GM21360 (cell line): Measurements from ENCODE around the gene KRTAP5-10.
"Not testable (repeated sequence)": the region's sequence is repeated elsewhere in the genome, so short reads cannot be mapped to it uniquely, and the experiment has no call there.

ENCODE experiments used
- ATAC-seq: cut with Tn5 transposase; IDR thresholded peaks from one replicate; pipeline ENCODE4 v1.9.1; 2021; ENCODE audit warnings: mild to moderate bottlenecking, moderate library complexity; ENCODE audit not compliant: unreplicated experiment

KRTAP5-10 gene

GRCh38 chr11:71571101-71571850 is 5.9 kb downstream of the KRTAP5-10 start:
- ATAC-seq = not testable (repeated sequence)

- no peak for ATAC-seq
Measured at GRCh38 chr11:71572811-71573210, 7.4 kb downstream of the KRTAP5-10 start.

- ATAC-seq = no peak
Measured at GRCh38 chr11:71574418-71574817, 9.1 kb downstream of the KRTAP5-10 start.

- no peak for ATAC-seq
Measured at GRCh38 chr11:71575723-71576424, 10.5 kb downstream of the KRTAP5-10 start.

DNA sequence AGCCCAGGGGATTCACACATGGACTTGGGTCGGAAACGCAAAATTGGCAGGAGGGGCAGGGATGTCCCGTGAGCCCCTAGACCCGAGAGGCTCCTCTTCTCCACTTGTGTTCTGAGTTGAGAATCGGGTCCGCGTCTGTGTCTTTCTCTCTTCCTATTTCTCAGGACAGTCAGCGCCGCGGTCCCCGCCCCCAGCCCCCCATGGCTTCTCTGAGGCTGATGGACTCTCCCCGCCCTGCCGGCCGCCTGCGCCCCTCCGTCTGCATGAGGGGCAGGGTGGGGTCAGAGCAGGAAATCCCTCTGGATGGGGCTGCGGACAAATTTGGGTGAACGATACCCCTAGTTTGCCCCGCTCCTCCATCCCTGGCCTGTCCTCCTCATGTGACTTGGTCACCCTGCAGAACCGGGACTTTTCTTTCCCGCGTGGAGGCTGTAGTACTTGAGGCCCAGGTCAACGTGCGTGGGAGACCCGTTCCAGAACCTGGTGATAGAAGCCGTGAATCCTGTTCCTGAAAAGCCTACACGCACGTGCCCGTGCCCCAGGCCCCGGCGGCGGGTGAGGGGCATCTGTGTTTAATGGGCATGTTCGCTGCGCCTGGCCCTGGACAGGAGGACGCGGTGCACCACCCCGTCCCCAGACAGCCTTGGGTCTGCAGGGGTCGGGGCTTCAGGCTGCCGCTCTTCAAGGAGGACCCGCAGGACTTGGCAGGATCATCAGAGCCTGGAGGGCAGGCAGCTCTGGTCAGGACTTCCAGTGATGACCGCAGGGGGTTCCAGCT is 11.5 kb downstream of the KRTAP5-10 start:
- ATAC-seq = not testable (repeated sequence)

DNA sequence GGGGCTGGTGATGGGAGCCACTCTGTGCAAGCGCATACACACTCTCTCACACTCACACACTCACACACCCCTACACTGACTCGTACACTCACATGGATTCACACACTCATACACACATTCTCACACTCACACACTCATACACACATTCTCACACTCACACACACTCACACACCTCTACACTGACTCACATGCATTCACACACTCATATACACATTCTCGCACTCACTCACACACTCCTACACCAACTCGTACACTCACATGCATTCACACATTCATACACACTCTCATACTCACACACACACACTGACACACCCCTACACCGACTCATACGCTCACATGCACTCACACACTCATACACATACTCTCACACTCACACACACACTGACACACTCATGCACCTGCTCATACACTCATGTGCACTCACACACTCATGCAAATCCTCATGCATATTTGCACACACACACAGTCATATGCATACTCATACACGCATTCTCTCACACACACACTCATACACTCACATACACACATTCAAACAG is 12.2 kb downstream of the KRTAP5-10 start:
- ATAC-seq = no peak

GRCh38 chr11:71579513-71579912 is 14.2 kb downstream of the KRTAP5-10 start:
- not testable (repeated sequence) for ATAC-seq

GRCh38 chr11:71580057-71581003 is 15.0 kb downstream of the KRTAP5-10 start:
- no peak for ATAC-seq

DNA sequence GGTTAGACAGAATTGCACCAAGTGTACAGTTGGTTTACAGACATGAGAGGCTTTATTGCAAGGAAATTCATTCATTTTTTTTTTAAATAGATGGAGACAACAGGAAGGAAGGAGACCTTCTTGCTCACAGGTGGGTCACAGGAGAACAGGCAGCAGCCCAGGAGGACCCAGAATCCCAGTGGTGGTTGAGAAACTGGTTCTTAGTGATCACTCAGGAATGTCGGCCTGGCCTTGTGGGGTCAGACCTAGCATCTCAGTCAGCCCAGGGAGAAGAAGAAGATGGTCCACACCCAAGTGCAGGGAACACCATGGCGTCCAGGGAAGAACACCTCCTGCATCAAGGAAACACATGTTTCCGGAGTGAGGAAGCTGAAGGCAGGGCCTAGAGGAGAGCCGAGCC is 16.5 kb downstream of the KRTAP5-10 start:
- no peak for ATAC-seq

GRCh38 chr11:71582309-71582895 is 17.0 kb downstream of the KRTAP5-10 start, which contains the start of gene KRTAP5-11:
Gene KRTAP5-11, minus strand, starts transcription at chr11:71582875. Its CDS starts 38 bp downstream, at chr11:71582837.
- ATAC-seq = no peak

DNA sequence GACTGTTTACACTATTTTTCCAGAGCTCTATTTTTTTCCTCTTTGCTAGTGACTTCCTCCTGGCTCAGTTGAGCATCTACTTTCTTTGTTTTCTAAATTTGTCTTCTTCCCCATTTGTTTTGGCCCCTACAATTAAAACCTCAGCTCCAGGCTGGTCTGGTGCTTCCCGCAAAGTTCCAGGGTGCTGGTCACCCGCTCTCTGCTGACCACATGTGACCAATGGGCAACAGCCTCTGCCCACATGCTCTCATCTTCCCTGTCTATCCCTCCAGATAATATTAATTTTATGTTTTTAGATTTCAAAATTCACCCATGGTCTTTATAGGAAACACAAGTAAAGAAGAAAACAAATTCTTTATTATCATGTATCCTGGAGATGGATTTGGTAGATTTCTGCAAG is 17.6 kb downstream of the KRTAP5-10 start:
- not testable (repeated sequence) for ATAC-seq

DNA sequence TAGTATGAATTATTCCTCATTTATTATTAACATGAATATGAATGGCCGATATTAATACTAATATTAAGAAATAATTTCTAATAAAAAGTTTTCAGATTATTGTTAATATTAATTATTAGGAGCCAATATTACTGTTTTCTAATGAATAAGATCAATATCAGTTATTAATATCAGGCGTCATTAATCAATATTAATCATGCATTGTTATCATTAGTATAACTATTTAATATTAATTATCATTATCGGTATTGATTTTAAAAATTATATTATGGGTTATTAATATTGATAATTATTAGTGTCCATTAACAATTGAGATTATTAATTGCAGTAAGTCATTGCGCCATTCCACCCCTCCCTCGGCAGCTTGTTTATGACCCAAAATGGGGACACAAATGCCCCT is 20.3 kb downstream of the KRTAP5-10 start:
- not testable (repeated sequence) for ATAC-seq

GRCh38 chr11:71588314-71588713 is 23.0 kb downstream of the KRTAP5-10 start:
- not testable (repeated sequence) for ATAC-seq

- not testable (repeated sequence) for ATAC-seq
Measured at GRCh38 chr11:71588822-71589545, 23.6 kb downstream of the KRTAP5-10 start.

- not testable (repeated sequence) for ATAC-seq
Measured at GRCh38 chr11:71589546-71589920, 24.2 kb downstream of the KRTAP5-10 start.

DNA sequence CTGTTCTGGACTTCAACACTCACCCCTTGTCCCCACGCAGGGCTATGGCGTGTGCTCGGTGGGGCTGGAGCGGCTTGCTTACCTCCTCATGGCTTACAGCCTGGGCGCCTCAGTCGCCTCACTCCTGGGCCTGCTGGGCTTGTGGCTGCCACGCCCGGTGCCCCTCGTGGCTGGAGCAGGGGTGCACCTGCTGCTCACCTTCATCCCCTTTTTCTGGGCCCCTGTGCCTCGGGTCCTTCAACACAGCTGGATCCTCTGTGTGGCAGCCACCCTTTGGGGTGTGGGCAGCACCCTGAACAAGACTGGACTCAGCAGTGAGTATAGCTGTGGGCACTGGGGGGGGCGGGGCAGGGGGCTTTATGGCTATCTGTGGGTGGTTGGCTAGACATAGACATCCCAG is 37.9 kb downstream of the KRTAP5-10 start:
- ATAC-seq = not testable (repeated sequence)

- not testable (repeated sequence) for ATAC-seq
Measured at GRCh38 chr11:71604798-71605488, 39.6 kb downstream of the KRTAP5-10 start.

DNA sequence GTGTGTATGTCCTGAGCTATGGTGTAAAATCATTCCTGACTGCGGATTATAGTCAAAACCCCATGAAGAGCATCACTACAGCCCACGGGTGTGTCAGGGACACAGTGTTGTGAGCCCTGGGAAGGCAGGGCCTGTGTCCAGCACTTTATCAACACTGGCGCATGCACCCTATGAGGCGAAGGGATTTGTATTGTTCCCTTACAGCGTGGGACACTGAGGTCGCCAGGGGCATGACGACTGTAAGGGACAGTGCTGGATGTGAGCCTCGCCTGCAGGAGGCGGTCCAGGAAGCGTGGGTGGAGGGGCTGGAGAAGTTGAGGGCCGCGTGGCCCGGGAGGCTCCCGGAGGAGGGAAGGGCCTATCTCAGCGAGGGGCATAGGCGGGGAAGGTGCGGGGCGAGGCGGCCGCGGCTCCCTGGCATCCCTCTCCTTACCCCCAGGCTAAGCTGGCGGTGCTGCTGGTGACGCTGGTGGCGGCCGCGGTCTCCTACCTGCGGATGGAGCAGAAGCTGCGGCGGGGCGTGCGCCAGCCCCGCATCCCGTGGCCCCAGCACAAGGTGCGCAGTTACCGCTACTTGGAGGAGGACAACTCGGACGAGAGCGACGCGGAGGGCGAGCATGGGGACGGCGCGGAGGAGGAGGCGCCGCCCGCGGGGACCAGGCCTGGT is 41.6 kb downstream of the KRTAP5-10 start:
- not testable (repeated sequence) for ATAC-seq
